ENCODE results near the gene QPRT. TPM values are rescaled to one million over a fixed set of nuclear protein-coding genes. Genes with fewer than 3 reads are reported as not detected.
A peak's percentile ranks its signal among the peaks of the same experiment; 100 is the strongest.

The QPRT gene
- total and polyA plus RNA-seq, 2 experiments from 2014 or later, result 65.4 to 128 TPM

GRCh38 chr16:29727452-29727851 is 48.5 kb downstream of the QPRT start (continued):
- no peak for TF ChIP-seq ZNF462 (CRISPR knock-in tag; IDR thresholded peaks at IDR 0.05)
- TF ChIP-seq CREB1 (CRISPR knock-in tag; IDR thresholded peaks at IDR 0.05; ENCODE audit: low read depth), result no peak
- no peak for TF ChIP-seq ZNF331 (CRISPR knock-in tag; IDR thresholded peaks at IDR 0.05; ENCODE audit: low read depth)
- no peak for TF ChIP-seq CTCF (conservative IDR thresholded peaks at IDR 0.05; ENCODE audit: low read depth in 2 of 2)
- TF ChIP-seq POLR2AphosphoS5 (IDR thresholded peaks at IDR 0.05; ENCODE audit: low read depth), result no peak
- no peak for TF ChIP-seq STAT1 (IDR thresholded peaks at IDR 0.05; ENCODE audit: unreplicated experiment)
- TF ChIP-seq ZNF114 (CRISPR knock-in tag; IDR thresholded peaks at IDR 0.05), result no peak
- TF ChIP-seq EZH2 (IDR thresholded peaks at IDR 0.05; ENCODE audit: low read depth, unreplicated experiment), result no peak

DNA sequence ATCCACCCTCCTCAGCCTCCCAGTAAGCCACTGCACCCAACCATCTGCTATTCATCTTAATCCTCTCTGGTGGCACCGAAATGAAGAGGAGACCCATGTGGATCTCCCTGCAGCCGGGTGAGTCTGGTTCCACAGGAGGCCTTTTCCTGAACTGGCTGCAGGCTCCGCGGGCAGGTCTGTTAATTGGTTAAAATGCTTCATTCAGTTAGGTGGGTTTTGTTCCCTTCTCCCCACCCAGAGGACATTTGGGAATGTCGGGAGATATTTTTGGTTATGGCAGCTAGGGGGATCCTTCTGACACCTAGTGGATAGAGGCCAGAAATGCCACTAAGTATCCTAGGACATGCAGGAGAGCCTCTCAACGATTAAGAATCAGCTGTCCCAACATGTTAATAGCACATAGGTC is 50.1 kb downstream of the QPRT start:
- Histone ChIP-seq H3K4me2 (no peak overlapping the region), H3K36me3 (ENCODE audit: insufficient read depth) (peaks cover 47% of the 10 kb centered on the region), H4K20me1 (replicated peaks; ENCODE audit: insufficient read depth) (peaks cover 63% of the 10 kb centered on the region), H3K4me3 (no peak overlapping the region), H2AFZ (no peak overlapping the region), H3K27ac (ENCODE audit: low read depth) (0 out of 2 replicates have a peak overlapping the region, but pooled peaks have one; percentile 39), H3F3A (replicated peaks; ENCODE audit: low read depth) (peaks cover 56% of the 10 kb centered on the region), H3K9me2 (ENCODE audit: insufficient read depth) (no peaks in the 10 kb centered on the region), H3K27me3 (ENCODE audit: insufficient read depth) (no peaks in the 10 kb centered on the region), H3K79me2 (replicated peaks; ENCODE audit: insufficient read depth) (peaks cover 54% of the 10 kb centered on the region), H3K4me1 (ENCODE audit: insufficient read depth) (no peaks in the 10 kb centered on the region)
- DNase-seq (ENCODE audit: low spot score), result peak; percentile 72
- ATAC-seq, result peak; percentile 87
- TF ChIP-seq CTCF (conservative IDR thresholded peaks at IDR 0.05; ENCODE audit: low read depth in 2 of 2) (peak; percentile 66 to 69), ZNF114 (CRISPR knock-in tag; IDR thresholded peaks at IDR 0.05) (no peak)
- Mint-ChIP-seq H3K27ac (peak overlapping the region; percentile 80), H3K9me3 (no peaks in the 10 kb centered on the region; the same call in 2 of the 3 replicates), H3K4me1 (peaks cover 22% of the 10 kb centered on the region), H3K36me3 (ENCODE audit: low read depth) (peaks cover 95% of the 10 kb centered on the region), H3K4me3 (no peak overlapping the region), H3K27me3 (ENCODE audit: insufficient read depth, low read depth, poor library complexity) (peaks cover 10% of the 10 kb centered on the region)

All from GM23338 (cell line).